ENCODE results near the gene GSK3B.
"Not testable (repeated sequence)": the region's sequence is repeated elsewhere in the genome, so short reads cannot be mapped to it uniquely, and the experiment has no call there.

The GSK3B gene

DNA sequence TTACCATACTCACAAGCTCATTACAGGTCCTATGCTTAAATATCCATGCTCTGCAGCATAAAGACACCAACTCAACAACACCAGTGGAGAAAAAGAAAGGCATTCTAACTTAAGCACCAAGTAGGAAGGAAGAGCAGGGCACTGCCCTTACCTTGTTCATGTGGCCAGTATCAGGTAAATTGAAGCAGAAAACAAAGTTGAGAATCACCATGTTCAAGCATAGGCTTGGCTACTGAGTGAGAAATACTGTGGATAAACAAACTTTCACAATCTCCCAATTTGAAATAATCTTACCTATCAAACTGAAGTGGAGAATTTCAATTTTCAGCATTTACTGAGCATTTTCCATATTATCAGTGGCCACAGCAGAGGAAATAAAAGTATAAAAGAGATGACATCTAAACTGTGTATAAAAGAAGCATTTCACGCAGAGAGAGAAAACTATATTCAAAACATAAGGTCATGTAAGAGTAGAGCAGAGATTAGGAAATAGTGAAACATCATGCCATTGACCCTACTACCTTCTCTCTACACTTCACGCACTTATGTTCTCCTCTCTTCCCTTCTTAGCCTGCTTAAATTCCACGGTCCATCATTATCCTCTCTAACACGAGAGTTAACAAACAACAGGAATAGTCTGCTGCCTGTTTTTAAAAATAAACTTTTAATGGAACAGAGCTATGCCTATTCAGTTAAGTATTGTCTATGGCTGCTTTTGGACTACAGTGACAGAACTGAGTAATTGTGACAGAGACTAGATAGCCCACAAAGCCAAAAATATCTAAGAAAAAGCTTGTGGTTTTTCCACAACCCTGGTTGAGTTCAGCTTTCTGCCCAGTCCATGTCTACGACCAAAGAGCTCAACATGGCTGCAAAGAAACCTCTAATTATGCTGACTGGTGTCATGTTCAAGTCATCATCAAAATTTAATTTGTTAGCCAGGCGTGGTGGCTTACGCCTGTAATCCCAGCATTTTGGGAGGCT, 169.8 kb downstream of the GSK3B start:
- DNase-seq, result no peak

DNA sequence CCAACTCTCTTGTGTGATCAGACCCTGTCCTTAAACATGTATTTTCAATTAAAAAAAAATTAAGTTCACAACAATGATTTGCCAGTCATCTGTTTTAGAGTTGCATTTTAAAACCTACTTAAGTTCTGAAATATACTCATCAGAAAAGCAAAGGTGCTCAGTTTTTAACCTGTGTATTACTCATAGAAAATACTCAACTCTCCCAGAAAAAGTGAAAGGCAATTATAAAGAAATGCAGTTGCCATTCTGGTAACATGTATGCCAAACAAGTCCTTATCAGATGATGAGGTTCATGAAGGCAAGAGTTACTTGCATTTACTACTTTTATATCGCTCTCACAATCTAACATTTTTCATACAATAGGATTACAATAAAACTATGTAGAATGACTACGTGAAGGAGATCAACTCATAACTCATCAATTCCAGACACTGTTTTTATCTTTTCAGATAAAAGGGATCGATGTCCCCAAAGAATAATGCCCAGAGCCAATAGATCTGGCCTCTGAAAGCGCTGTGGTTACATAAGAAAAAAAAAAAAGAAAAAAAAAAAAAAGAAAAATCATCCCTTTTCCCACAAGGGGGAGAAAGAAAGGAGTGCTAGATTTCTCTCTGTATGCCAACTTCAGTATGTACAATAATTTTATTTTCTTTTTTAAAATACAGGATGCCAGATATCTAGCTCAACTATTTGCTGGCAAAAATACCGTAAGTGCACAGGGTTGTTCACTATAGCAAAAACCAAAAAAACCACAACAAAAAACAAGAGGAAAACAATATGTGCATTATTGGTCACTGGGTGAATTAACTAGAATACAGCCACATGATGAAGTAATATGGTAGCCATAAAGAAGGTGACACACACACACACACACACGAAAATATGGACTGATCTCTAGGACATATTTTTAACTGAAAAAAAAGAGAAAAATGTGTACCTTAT, 175.0 kb downstream of the GSK3B start:
- DNase-seq, result no peak

- DNase-seq, result no peak
These were observed 181.2 kb downstream of the GSK3B start for GRCh38 chr3:119913021-119913420.

GRCh38 chr3:119912220-119912619, 182.0 kb downstream of the GSK3B start:
- no peak for DNase-seq

DNA sequence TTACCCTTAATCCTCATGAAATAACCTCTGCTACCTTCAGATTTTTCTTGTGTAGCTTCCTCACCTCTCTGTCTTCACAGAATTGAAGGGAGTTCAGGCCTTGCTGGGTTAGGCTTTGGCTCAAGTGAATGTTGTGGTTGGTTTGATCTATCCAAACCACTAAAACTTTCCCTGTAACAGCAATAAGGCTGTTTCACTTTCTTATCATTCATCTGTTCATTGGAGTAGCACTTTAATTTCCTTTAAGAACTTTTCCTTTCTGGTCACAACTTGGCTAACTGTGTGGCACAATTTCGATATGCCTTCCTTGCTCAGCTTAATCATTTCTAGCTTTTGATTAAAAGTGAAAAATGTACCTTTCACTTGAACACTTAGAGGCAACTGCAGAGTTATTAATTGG, 182.5 kb downstream of the GSK3B start:
- no peak for DNase-seq

GRCh38 chr3:119902061-119902460, 192.2 kb downstream of the GSK3B start:
- no peak for DNase-seq

GRCh38 chr3:119901148-119901547, 193.1 kb downstream of the GSK3B start:
- DNase-seq, result no peak

DNA sequence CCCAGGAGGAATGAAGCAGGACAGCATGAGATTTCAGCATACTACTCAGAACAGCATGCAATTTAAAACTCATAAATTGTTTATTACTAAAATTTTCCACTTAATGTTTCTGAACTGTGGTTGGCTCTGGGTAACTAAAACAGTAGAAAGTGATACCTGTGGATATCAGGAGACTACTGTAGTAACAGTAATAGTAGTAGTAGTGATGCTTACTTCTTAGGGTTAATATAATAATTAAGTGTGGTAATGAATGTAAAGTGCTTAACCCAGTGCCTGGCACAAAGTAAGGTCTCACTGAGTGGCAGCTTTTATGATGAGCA, 195.1 kb downstream of the GSK3B start:
- no peak for DNase-seq

DNA sequence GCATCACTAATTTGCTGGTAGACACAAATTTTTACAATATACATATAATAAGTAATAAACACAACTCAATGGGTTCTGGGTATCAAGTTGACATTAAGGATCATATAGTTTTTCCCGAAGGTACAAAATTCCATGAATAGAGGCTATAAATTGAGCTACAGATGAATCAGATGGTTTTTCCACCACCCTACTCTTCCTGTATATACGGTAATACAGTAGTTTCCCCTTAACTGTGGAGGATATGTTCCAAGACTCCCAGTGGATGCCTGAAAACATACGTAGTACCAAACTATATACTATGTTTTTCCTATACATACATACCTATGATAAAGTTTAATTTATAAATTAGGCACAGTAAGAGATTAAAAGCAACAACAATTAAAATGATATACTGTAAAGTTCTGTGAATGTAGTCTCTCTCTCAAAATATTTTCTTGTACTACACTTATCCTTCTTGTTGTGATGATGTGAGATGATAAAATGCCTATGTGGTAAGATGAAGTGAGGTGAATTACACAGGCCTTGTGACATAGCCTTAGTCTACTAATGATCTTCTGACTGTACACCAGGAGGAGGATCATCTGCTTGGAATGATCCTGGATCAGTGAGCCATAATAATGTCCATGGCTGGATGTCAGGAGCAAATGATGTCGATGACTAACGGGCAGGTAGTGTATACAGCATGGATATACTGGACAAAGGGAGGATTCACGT, 195.6 kb downstream of the GSK3B start:
- DNase-seq, result no peak

GRCh38 chr3:119894195-119894594, 200.1 kb downstream of the GSK3B start:
- DNase-seq, result no peak

DNA sequence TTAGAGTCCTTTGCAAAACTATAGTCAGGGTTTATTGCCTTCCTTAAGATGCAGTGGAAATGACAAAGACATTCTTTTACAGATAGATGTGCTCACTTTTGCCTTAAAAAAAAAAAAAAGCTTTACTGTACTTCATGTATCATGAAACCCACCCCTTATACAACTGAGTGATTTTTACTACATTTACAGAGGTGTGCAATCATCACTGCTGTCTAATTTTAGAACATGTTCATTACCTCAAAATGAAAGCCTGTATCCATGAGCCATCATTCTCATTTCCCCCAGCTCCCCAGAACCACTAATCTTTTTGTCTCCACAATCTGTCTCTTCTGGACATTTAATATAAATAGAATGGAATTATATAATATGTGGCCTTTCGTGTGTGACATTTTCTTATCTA, 200.5 kb downstream of the GSK3B start:
- no peak for DNase-seq

GRCh38 chr3:119891944-119892721, 202.1 kb downstream of the GSK3B start:
- peak; percentile 43 for DNase-seq

- not testable (repeated sequence) for DNase-seq
These were observed 205.6 kb downstream of the GSK3B start for GRCh38 chr3:119888681-119889080.

GRCh38 chr3:119885746-119886530, 208.3 kb downstream of the GSK3B start:
- no peak for DNase-seq

- DNase-seq, result no peak
These were observed 210.1 kb downstream of the GSK3B start for GRCh38 chr3:119884161-119884557.

DNA sequence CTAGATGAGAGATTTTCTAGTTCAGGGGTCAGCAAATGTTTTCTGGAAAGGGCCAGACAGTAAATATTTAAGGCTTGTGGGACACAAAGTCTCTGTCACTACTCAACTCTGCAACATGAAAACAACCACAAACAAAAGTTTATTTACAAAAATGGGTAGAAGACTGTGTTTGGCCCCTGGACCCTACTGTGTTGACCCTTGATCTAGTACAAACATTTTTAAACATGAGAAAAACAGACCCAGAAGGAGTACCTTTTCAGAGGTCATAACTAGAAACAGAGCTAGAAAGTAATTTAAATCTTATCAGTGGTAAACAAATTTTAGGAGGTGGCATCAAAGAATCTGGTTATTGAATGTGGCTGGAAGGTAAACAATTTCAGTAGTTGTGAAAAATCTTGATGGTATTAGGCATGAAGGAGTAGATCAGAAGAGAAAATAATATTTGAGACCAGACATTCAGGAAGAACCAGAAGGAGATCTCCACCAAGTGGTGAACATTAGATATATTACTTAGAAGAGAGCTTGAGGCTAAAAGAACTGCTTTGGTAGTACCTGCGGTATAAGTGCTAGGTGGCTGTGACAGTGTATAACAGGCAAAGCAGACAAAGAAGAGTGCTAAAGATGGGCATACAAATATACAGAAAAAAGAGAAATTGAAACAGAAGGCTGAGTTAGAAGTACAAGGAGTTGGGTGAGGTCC, 210.6 kb downstream of the GSK3B start:
- no peak for DNase-seq

GRCh38 chr3:119880966-119881365, 213.3 kb downstream of the GSK3B start:
- DNase-seq, result no peak

- DNase-seq, result no peak
These were observed 220.6 kb downstream of the GSK3B start for GRCh38 chr3:119873646-119874045.

- no peak for DNase-seq
These were observed 221.5 kb downstream of the GSK3B start for GRCh38 chr3:119872773-119873172.

DNA sequence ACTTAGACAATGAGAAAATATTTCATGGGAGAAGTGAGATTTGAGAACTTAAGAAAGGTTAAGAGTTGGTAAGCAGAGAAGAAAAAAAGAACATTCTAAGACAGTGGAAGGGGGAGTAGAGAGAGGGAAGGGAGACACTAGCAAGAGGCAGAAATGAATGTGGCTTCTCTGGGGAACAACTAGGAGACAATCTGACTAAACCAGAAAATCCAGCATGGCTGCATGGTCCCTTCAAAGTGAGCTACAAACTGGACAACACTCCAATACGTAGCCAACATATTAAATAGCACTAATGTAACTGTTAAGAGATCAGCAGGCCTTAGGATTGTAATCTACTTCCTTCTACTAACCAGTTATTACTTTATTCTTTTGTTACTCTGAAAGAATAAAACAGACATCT, 222.7 kb downstream of the GSK3B start:
- no peak for DNase-seq

GRCh38 chr3:119870512-119870911, 223.7 kb downstream of the GSK3B start:
- DNase-seq, result no peak
